SK-N-MC (cell line): Measurements from ENCODE around the gene CFAP61.

Experiments
- EZH2 ChIP-seq: fragments of 200-600 bp; sonication (generic); IDR thresholded peaks from one replicate; pipeline ENCODE4 v1.6.1; 2017; ENCODE audit warnings: antibody characterized with exemption
- FOXP2 ChIP-seq: optimal IDR thresholded peaks from 2 replicates; pipeline ENCODE3; 2011; ENCODE audit warnings: mild to moderate bottlenecking, moderate library complexity; ENCODE audit not compliant: insufficient read depth; ENCODE audit errors: extremely low read length, control extremely low read depth
- POLR2AphosphoS5 ChIP-seq: IDR thresholded peaks from 2 replicates; pipeline ENCODE4 v1.6.1; 2012; ENCODE audit warnings: mild to moderate bottlenecking, low read depth, low read length, borderline replicate concordance

DNA sequence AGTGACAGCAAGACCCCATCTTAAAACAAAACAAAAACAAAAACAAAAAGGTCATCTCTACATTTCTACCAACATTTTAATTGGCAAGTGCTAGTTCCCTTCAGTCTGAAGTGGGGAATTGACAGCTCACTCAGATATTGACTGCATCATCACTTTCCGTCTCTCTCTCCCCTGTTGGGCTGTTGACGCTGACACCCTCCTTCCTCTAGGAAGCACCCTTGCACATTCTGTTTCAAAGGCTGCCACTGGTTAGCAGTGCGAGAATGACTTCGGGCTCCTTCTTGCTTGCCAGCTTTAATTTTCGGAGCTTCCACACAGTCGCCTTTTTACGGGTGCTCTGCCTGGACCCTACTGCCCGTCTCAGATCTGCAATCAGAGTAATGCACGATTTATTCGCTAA is 218.9 kb downstream of the CFAP61 start:
- TF ChIP-seq EZH2 = no peak
- no peak for TF ChIP-seq POLR2AphosphoS5
- no peak for TF ChIP-seq FOXP2
